HG03060 (cell line): ENCODE results near the gene BAIAP2L2.
"Not testable (repeated sequence)": the region's sequence is repeated elsewhere in the genome, so short reads cannot be mapped to it uniquely, and the experiment has no call there.

Experiments
- ATAC-seq: cut with Tn5 transposase; IDR thresholded peaks from one replicate; pipeline ENCODE4 v1.9.1; 2021; ENCODE audit warnings: low read depth, moderate number of reproducible peaks; ENCODE audit not compliant: unreplicated experiment

Gene BAIAP2L2

DNA sequence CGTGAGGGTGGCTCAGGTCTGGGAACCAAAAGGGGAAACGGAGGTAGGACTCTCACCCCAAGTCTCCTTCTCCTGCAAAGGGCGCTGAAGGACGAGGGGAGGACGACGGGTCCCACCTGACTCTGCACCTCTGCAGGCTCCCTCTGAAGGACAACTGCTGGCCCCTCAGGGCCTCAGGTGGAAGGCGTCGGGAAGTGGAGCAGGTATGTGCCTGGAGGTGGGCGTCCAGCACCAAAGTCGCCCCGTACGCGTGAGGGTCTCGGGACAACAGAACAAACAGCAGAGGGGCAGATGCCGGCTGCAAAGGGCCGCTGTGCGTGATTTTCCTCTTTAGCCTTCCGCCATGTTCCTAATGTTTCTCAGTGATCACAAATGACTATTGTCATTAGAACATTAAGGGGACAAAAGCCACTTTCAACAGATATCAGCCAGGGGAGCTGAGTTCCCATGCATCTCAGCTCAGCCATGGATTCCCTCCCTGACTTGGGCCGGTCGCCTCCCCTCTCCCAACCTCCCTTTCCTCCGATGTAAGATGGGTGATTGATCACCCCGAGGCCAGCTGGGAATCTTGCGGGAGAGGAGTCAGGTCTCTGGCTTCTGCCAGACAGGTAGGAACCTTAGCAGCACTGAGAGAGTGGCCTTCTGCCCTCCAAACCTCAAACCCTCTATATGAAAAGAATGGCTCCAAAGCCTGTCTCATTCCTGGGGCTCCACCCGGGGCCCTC, 27.3 kb downstream of the BAIAP2L2 start:
- no peak for ATAC-seq

DNA sequence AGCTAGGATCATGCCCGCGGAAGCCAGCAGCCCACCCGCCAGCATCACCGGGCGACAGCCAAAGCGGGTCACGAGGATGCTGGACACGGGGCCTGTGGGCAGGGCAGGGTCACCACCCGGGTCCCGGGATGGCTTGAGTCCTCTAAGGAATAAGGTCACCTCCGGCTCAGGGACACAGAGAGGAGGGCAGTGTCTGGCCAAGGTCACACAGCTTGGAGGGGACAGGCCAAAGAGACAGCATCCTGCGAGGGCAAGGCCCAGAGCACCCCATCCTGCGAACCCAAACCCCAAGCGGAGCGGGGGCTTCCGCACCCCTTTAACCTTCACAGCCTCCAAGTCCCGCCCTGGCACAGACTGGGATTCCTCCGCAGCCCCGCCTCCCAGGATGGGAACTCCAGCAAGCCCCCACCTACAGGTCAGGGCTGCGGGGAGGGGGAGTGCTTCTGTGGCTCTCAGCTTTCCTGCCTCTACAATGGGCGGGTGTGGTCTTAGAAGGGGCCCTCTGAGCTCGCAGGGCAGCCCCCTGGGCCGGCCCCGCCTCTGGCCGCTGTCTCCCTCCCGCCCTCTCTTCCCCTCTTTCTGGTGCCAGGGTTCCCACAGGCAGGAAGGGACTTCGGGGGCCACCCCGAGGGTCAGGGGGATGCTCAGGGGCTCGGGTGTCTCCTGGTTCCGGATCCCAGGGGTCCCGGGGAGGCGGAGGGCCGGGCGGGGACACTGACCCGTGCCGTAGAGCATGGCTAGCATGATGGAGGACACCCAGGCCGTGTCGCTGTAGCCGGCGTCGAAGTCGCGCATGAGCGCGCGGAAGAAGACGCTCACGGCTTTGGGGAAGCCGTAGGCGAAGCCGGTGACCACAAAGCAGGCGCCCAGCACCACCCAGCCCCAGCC, 28.3 kb downstream of the BAIAP2L2 start:
- ATAC-seq: no peak

GRCh38 chr22:38081636-38081940, 28.9 kb downstream of the BAIAP2L2 start:
- ATAC-seq: no peak

- no peak for ATAC-seq
Measured at GRCh38 chr22:38080850-38081635, 29.4 kb downstream of the BAIAP2L2 start.

GRCh38 chr22:38080474-38080849, 30.0 kb downstream of the BAIAP2L2 start:
- ATAC-seq: no peak

- no peak for ATAC-seq
Measured at GRCh38 chr22:38079804-38080203, 30.7 kb downstream of the BAIAP2L2 start.

GRCh38 chr22:38079208-38079607, 31.3 kb downstream of the BAIAP2L2 start:
- not testable (repeated sequence) for ATAC-seq

GRCh38 chr22:38078046-38078840, 32.2 kb downstream of the BAIAP2L2 start:
- no peak for ATAC-seq

DNA sequence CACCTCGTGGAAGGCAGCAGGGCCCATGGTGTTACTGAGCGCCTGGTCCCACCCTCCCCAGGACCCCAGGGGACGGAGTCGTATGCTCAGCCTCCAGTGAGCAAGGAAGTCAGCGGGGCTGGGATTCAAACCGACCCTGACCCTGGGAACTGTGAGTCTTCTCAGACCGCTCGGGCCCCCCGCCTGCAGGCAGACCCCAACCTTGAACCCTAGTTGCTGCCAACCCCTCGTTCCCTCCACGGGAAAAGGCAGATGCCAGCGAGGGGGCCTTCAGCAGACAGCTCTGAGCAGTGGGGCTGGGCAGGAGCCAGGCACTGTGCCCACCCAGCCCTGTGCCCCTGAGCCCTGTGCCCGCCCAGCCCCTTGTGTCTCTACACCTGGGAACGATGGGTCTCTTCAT, 32.9 kb downstream of the BAIAP2L2 start:
- ATAC-seq: no peak

GRCh38 chr22:38077096-38077495, 33.4 kb downstream of the BAIAP2L2 start:
- no peak for ATAC-seq

- ATAC-seq: no peak
Measured at GRCh38 chr22:38075961-38076360, 34.5 kb downstream of the BAIAP2L2 start.

- no peak for ATAC-seq
Measured at GRCh38 chr22:38075105-38075825, 35.2 kb downstream of the BAIAP2L2 start.

DNA sequence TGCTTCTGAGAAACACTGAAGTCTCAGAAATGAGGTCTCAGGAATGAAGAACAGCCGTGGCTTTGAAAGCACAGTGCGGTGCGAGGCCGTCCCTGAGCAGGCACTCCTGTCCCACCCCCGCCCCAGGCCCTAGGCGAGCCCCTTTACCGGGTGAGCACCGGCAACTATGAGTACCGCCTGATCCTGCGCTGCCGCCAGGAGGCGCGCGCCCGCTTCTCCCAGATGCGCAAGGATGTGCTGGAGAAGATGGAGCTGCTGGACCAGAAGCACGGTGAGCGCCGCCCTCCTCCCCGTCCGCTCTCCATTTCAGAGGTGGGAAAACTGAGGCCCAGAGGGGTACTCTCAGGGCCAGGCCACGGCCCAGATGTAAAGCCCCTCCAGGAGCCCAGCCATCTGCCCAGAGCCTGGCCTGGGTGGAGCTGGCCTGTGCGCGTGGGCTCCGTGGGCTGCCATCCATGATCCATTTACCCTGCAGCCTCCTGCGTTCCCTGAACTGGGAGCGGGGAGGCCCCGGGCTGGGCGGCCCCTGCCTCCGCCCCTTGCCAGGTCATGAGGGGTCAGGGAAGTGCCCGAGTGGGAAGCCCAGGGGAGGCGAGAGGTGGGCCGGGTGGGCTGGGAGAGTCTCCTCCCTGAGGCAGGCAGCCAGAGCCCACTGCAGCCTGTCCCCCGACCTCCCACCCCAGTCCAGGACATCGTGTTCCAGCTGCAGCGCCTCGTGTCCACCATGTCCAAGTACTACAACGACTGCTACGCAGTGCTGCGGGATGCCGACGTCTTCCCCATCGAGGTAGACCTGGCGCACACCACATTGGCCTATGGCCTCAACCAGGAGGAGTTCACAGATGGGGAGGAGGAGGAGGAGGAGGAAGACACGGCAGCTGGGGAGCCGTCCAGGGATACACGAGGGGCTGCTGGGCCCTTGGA, 36.0 kb downstream of the BAIAP2L2 start:
- no peak for ATAC-seq

DNA sequence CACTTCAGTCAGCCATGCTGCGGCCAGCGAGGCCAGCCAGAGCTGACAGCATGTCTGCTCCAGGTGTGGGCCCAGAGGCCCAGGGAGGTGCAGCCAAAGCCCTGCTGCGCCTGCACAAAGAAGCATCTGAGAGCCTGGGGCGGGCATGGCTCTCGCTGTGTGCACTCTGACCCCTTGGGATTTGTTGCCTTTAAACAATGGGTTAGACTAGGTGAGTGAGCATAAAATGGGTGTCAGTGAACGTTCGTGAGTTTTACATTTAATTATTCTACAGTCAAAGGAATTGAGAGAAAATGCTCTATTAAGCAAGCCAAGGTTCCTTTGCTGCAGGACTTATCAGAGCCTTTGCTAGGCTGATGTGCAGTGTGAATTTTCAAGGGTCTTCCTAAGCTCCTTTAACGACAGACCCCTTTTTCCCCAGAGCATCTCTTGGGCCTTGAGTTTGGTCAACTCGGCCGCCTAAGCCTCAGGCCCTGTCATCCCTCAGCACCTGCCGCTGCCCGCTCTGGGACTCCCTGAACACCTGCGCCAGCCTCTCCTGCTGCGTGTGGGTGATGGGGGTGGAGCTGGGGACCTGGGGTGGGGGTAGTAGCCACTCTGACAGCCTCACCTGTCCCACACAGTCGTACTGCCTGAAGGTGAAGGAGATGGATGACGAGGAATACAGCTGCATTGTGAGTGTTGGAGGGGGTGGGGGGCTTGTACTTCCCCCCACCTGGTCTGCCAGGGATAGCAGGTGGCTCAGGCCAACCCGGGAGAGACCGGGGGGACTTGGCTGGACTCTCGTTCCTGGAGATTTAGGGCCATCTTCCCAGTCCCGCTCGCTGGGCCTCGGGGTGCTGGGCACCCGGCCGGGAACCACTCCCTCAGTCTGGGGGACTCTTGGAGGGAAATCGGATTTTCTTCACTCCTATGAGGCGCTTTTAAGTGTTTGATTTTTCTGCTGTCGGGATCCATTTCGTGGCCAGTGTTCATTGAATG, 37.0 kb downstream of the BAIAP2L2 start:
- ATAC-seq: no peak

- no peak for ATAC-seq
Measured at GRCh38 chr22:38072322-38073149, 37.9 kb downstream of the BAIAP2L2 start.

- no peak for ATAC-seq
Measured at GRCh38 chr22:38071421-38072321, 38.8 kb downstream of the BAIAP2L2 start.
